Esophagus muscularis mucosa (tissue), 3 donors: ENCODE measurements around the gene TNK2.

Experiments
- EP300 ChIP-seq: sonication (generic); formaldehyde crosslinking; IDR thresholded peaks from one replicate; pipeline ENCODE4 v1.6.1; 2017; ENCODE audit warnings: antibody characterized with exemption
- TF ChIP-seq, protein P1 (sequence below), 3 experiments: fragments of 200-600 bp in 2 of 3; fragments of 450-650 bp in 1 of 3; sonication (generic) in 2 of 3; IDR thresholded peaks; one replicate each; pipeline ENCODE4 v1.5.1; 2017 to 2019; ENCODE audit warnings: antibody characterized with exemption in 3 of 3, mild to moderate bottlenecking in 2 of 3, moderate library complexity in 1 of 3

GRCh38 chr3:195825857-195826804 is 82.2 kb downstream of the TNK2 start:
- TF ChIP-seq, protein P1, sequence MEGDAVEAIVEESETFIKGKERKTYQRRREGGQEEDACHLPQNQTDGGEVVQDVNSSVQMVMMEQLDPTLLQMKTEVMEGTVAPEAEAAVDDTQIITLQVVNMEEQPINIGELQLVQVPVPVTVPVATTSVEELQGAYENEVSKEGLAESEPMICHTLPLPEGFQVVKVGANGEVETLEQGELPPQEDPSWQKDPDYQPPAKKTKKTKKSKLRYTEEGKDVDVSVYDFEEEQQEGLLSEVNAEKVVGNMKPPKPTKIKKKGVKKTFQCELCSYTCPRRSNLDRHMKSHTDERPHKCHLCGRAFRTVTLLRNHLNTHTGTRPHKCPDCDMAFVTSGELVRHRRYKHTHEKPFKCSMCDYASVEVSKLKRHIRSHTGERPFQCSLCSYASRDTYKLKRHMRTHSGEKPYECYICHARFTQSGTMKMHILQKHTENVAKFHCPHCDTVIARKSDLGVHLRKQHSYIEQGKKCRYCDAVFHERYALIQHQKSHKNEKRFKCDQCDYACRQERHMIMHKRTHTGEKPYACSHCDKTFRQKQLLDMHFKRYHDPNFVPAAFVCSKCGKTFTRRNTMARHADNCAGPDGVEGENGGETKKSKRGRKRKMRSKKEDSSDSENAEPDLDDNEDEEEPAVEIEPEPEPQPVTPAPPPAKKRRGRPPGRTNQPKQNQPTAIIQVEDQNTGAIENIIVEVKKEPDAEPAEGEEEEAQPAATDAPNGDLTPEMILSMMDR (IDR thresholded peaks at IDR 0.05) = no peak
- TF ChIP-seq EP300 = no peak
